H9 (cell line): ENCODE measurements around the gene COPB2. TPM values are rescaled to one million over a fixed set of nuclear protein-coding genes. Genes with fewer than 3 reads are reported as not detected.

Experiments used
- DNase-seq: peaks from one replicate; pipeline ENCODE4 v3.0.0-alpha.2; 2017
- H2AFZ ChIP-seq: one replicate; pipeline ENCODE4 v1.6.1; 2013; ENCODE audit warnings: mild to moderate bottlenecking, low read length, control low read depth, moderate library complexity
- H2AK5ac ChIP-seq: 2 replicates; pipeline ENCODE4 v1.6.1; 2013; ENCODE audit warnings: low read length, control low read depth, mixed read lengths; ENCODE audit not compliant: insufficient read length
- H2BK120ac ChIP-seq: one replicate; pipeline ENCODE4 v1.6.1; 2013; ENCODE audit warnings: low read depth, mild to moderate bottlenecking, low read length, control low read depth, inconsistent platforms; ENCODE audit not compliant: poor library complexity, severe bottlenecking
- H2BK12ac ChIP-seq: 2 replicates; pipeline ENCODE4 v1.6.1; 2013; ENCODE audit warnings: low read length, control low read depth, mixed read lengths, low read depth; ENCODE audit not compliant: insufficient read length
- H2BK15ac ChIP-seq: 2 replicates; pipeline ENCODE4 v1.6.1; 2013; ENCODE audit warnings: low read depth, low read length, control low read depth
- H2BK20ac ChIP-seq: one replicate; pipeline ENCODE4 v1.6.1; 2013; ENCODE audit warnings: low read depth, mild to moderate bottlenecking, low read length, control low read depth, inconsistent platforms; ENCODE audit not compliant: poor library complexity, severe bottlenecking
- H2BK5ac ChIP-seq: 2 replicates; pipeline ENCODE4 v1.6.1; 2013; ENCODE audit warnings: low read length, control low read depth, mixed read lengths; ENCODE audit not compliant: insufficient read length
- H3K14ac ChIP-seq: 2 replicates; pipeline ENCODE4 v1.6.1; 2013; ENCODE audit warnings: low read length, control low read depth; ENCODE audit not compliant: insufficient read depth
- H3K18ac ChIP-seq: 2 replicates; pipeline ENCODE4 v1.6.1; 2013; ENCODE audit warnings: low read depth, mild to moderate bottlenecking, mixed read lengths, low read length, control low read depth; ENCODE audit not compliant: insufficient read length
- H3K23ac ChIP-seq: 2 replicates; pipeline ENCODE4 v1.6.1; 2013; ENCODE audit warnings: low read length, control low read depth, mixed read lengths, low read depth; ENCODE audit not compliant: insufficient read length
- H3K23me2 ChIP-seq: 2 replicates; pipeline ENCODE4 v1.6.1; 2013; ENCODE audit warnings: low read depth, mild to moderate bottlenecking, mixed read lengths, low read length, control low read depth; ENCODE audit not compliant: insufficient read length, poor library complexity, severe bottlenecking
- H3K27ac ChIP-seq: 2 replicates; pipeline ENCODE4 v1.5.1; 2013; ENCODE audit warnings: low read length, control low read depth, mixed read lengths, low read depth; ENCODE audit not compliant: insufficient read length
- H3K27me3 ChIP-seq: 2 replicates; pipeline ENCODE4 v1.6.1; 2013; ENCODE audit warnings: low read length, control low read depth, inconsistent platforms; ENCODE audit not compliant: insufficient read depth
- H3K4ac ChIP-seq: 2 replicates; pipeline ENCODE4 v1.6.1; 2013; ENCODE audit warnings: low read depth, mild to moderate bottlenecking, control low read depth, inconsistent platforms, low read length, moderate library complexity
- H3K4me1 ChIP-seq: 2 replicates; pipeline ENCODE4 v1.6.1; 2013; ENCODE audit warnings: low read length, control low read depth, inconsistent platforms; ENCODE audit not compliant: insufficient read depth
- H3K4me2 ChIP-seq: 2 replicates; pipeline ENCODE4 v1.6.1; 2013; ENCODE audit warnings: low read length, control low read depth, mixed read lengths; ENCODE audit not compliant: insufficient read length, insufficient read depth
- H3K56ac ChIP-seq: 2 replicates; pipeline ENCODE4 v1.6.1; 2013; ENCODE audit warnings: low read depth, mild to moderate bottlenecking, mixed read lengths, low read length, control low read depth; ENCODE audit not compliant: insufficient read length
- H3K79me1 ChIP-seq: 2 replicates; pipeline ENCODE4 v1.6.1; 2013; ENCODE audit warnings: low read depth, mild to moderate bottlenecking, moderate library complexity, low read length, control low read depth, inconsistent platforms; ENCODE audit not compliant: insufficient read depth, poor library complexity, severe bottlenecking
- H3K79me2 ChIP-seq: 2 replicates; pipeline ENCODE4 v1.6.1; 2013; ENCODE audit warnings: low read length, control low read depth, inconsistent platforms; ENCODE audit not compliant: insufficient read depth
- H3K9ac ChIP-seq: 2 replicates; pipeline ENCODE4 v1.6.1; 2013; ENCODE audit warnings: low read length, control low read depth, mixed read lengths; ENCODE audit not compliant: insufficient read length; ENCODE audit errors: extremely low read depth
- H3K9me3 ChIP-seq: one replicate; pipeline ENCODE4 v1.6.1; 2013; ENCODE audit warnings: low read depth, low read length, inconsistent platforms; ENCODE audit not compliant: control insufficient read depth
- H3T11ph ChIP-seq: one replicate; pipeline ENCODE4 v1.6.1; 2013; ENCODE audit warnings: mild to moderate bottlenecking, low read length, control low read depth, inconsistent platforms
- H4K20me1 ChIP-seq: one replicate; pipeline ENCODE4 v1.6.1; 2013; ENCODE audit not compliant: control insufficient read depth, insufficient read length, insufficient read depth
- H4K5ac ChIP-seq: 2 replicates; pipeline ENCODE4 v1.6.1; 2013; ENCODE audit warnings: low read depth, mild to moderate bottlenecking, mixed read lengths, low read length, control low read depth; ENCODE audit not compliant: insufficient read length
- H4K8ac ChIP-seq: replicated peaks from 2 replicates; pipeline ENCODE4 v1.6.1; 2013; ENCODE audit warnings: low read length, control low read depth, mixed read lengths, low read depth; ENCODE audit not compliant: insufficient read length
- H4K91ac ChIP-seq: 2 replicates; pipeline ENCODE4 v1.6.1; 2013; ENCODE audit warnings: low read depth, mild to moderate bottlenecking, moderate library complexity, mixed read lengths, low read length, control low read depth; ENCODE audit not compliant: insufficient read length
- H3K27ac Mint-ChIP-seq, 3 experiments: 2 replicates in 2 of 3; 3 replicates in 1 of 3; pipeline ENCODE4 v1.8.0; 2020 to 2021; ENCODE audit warnings: mixed read lengths in 3 of 3, mild to moderate bottlenecking in 1 of 3, moderate library complexity in 1 of 3
- H3K27me3 Mint-ChIP-seq: 2 replicates; pipeline ENCODE4 v1.8.0; 2021; ENCODE audit warnings: low read depth, mild to moderate bottlenecking, moderate library complexity, mixed read lengths
- H3K36me3 Mint-ChIP-seq, 3 experiments: 2 replicates in 2 of 3; 3 replicates in 1 of 3; pipeline ENCODE4 v1.8.0; 2020 to 2021; ENCODE audit warnings: low read depth in 3 of 3, mixed read lengths in 3 of 3; ENCODE audit not compliant: insufficient read depth in 1 of 3
- H3K4me1 Mint-ChIP-seq, 2 experiments: 2 replicates each; pipeline ENCODE4 v1.8.0; 2020; ENCODE audit warnings: mixed read lengths in 2 of 2
- H3K4me3 Mint-ChIP-seq, 2 experiments: 2 replicates in 1 of 2; 3 replicates in 1 of 2; pipeline ENCODE4 v1.8.0; 2020 to 2021; ENCODE audit warnings: mild to moderate bottlenecking in 2 of 2, mixed read lengths in 2 of 2, moderate library complexity in 1 of 2
- H3K9me3 Mint-ChIP-seq, 2 experiments: 2 replicates in 1 of 2; 3 replicates in 1 of 2; pipeline ENCODE4 v1.8.0; 2020; ENCODE audit warnings: mild to moderate bottlenecking in 2 of 2, mixed read lengths in 2 of 2, moderate library complexity in 1 of 2
- WGBS: extraction: QIAGEN DNeasy Blood & Tissue Kit; methylation state at CpG from one replicate; pipeline ENCODE4 v1.1.7; 2013; ENCODE audit warnings: missing lambda C conversion rate, low lambda C conversion rate, mixed read lengths; ENCODE audit not compliant: insufficient read length; ENCODE audit errors: extremely low coverage; 5-methylcytosine and 5-hydroxymethylcytosine counted together
- total RNA-seq: library from RNA; stranded (reverse); gene quantifications from 2 replicates; pipeline ENCODE4 v1.2.1, GENCODE V29; 2021
- TF ChIP-seq, protein P1 (sequence below): fragments of 200-600 bp; sonication (generic); conservative IDR thresholded peaks from 3 replicates; pipeline ENCODE4 v1.8.0; 2021; ENCODE audit warnings: antibody characterized with exemption, mild to moderate bottlenecking

COPB2 gene
- total RNA-seq, 1 experiment from 2014 or later = 121 TPM

DNA sequence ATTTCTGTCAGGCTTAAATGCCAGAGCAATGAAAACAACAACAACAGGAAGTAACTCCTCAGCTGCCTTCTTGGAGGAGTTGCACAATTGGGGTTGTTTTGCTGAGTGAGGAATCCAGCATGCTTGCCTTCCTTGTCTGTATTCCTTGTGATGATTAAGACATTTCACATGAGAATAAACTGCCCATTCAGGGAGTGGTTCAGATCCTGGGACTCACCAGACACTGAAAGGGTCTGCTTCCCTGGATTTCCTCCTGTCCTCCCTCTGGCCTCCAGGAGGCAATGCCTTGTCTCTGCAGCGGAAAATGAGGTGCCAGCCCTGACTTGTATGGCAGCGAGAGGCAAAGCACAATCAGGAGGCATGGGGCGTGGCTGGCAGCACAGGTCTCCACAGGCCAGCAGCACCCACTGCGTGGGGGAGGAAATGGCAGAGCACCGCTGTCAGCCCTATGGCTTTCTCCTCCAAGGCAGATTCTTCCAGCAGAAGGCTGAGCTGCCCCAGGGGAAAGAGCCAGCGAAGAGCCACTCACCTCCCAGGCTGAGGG is 45.4 kb upstream of the COPB2 start:
- no peak overlapping the region for H2BK120ac ChIP-seq
- H4K5ac ChIP-seq = no peak overlapping the region
- Mint-ChIP-seq H3K4me1 (peaks cover 4 to 6% of the 10 kb centered on the region in 2 experiments), H3K4me3 (no peak overlapping the region), H3K27ac (no peak overlapping the region), H3K27me3 (no peaks in the 10 kb centered on the region), H3K9me3 (no peaks in the 10 kb centered on the region), H3K36me3 (peaks cover 0 to 5% (median 2%) of the 10 kb centered on the region in 3 experiments; a peak in 3 of 7 replicates)
- no peak overlapping the region for H2AK5ac ChIP-seq
- H2BK15ac ChIP-seq = no peak overlapping the region
- no peaks in the 10 kb centered on the region for H3K27me3 ChIP-seq
- no peak overlapping the region for H3K14ac ChIP-seq
- no CpG with 5 or more reads among the region's 6 CpGs for WGBS
- no peak overlapping the region for H3K4me2 ChIP-seq
- no peak overlapping the region for H2BK5ac ChIP-seq
- no peak overlapping the region for H3T11ph ChIP-seq
- H4K20me1 ChIP-seq = no peaks in the 10 kb centered on the region
- H4K8ac ChIP-seq = no peak overlapping the region
- no peak overlapping the region for H3K56ac ChIP-seq
- H3K23me2 ChIP-seq = no peaks in the 10 kb centered on the region
- no peaks in the 10 kb centered on the region for H3K79me2 ChIP-seq
- no peak overlapping the region for H3K9ac ChIP-seq
- H3K4ac ChIP-seq = no peak overlapping the region
- H3K9me3 ChIP-seq = no peaks in the 10 kb centered on the region
- no peak for DNase-seq
- H2AFZ ChIP-seq = no peak overlapping the region
- H2BK20ac ChIP-seq = no peak overlapping the region
- TF ChIP-seq, protein P1, sequence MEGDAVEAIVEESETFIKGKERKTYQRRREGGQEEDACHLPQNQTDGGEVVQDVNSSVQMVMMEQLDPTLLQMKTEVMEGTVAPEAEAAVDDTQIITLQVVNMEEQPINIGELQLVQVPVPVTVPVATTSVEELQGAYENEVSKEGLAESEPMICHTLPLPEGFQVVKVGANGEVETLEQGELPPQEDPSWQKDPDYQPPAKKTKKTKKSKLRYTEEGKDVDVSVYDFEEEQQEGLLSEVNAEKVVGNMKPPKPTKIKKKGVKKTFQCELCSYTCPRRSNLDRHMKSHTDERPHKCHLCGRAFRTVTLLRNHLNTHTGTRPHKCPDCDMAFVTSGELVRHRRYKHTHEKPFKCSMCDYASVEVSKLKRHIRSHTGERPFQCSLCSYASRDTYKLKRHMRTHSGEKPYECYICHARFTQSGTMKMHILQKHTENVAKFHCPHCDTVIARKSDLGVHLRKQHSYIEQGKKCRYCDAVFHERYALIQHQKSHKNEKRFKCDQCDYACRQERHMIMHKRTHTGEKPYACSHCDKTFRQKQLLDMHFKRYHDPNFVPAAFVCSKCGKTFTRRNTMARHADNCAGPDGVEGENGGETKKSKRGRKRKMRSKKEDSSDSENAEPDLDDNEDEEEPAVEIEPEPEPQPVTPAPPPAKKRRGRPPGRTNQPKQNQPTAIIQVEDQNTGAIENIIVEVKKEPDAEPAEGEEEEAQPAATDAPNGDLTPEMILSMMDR = 0 out of 3 replicates have a peak, but pooled peaks have one; percentile 18
- no peak overlapping the region for H3K27ac ChIP-seq
- no peak overlapping the region for H2BK12ac ChIP-seq
- no peak overlapping the region for H3K18ac ChIP-seq
- no peak overlapping the region for H3K23ac ChIP-seq
- H4K91ac ChIP-seq = no peak overlapping the region
- H3K4me1 ChIP-seq = no peaks in the 10 kb centered on the region
- no peaks in the 10 kb centered on the region for H3K79me1 ChIP-seq
